CD14-positive monocyte (primary cell): Measurements from ENCODE around the gene KCNJ1. TPM values are rescaled to one million over a fixed set of nuclear protein-coding genes. Genes with fewer than 3 reads are reported as not detected.

Source experiments
- DNase-seq, 3 donors: peaks; one replicate each; pipeline ENCODE4 v3.0.0-alpha.2; 2011 to 2022
- H2AFZ ChIP-seq: 2 replicates; pipeline ENCODE4 v1.6.0; 2012; ENCODE audit warnings: mild to moderate bottlenecking, low read depth, low read length, inconsistent platforms; ENCODE audit not compliant: insufficient read depth, poor library complexity, severe bottlenecking
- H3K27ac ChIP-seq, 2 donors: 1 replicate in 1 of 2; 2 replicates in 1 of 2; pipeline ENCODE4 v1.5.1; 2012 to 2013; ENCODE audit warnings: low read length in 2 of 2, control low read depth in 1 of 2, inconsistent platforms in 1 of 2, low read depth in 1 of 2, mild to moderate bottlenecking in 1 of 2
- H3K27me3 ChIP-seq, 2 donors: one replicate each; pipeline versions ENCODE4 v1.6.0 to v1.6.1; 2011 to 2013; ENCODE audit warnings: low read length in 2 of 2; ENCODE audit not compliant: control insufficient read depth in 2 of 2, insufficient read depth in 2 of 2
- H3K36me3 ChIP-seq, 2 donors: replicated peaks in 1 of 2; 1 replicate in 1 of 2; 2 replicates in 1 of 2; pipeline versions ENCODE4 v1.5.1 to v1.6.1; 2012 to 2013; ENCODE audit warnings: low read length in 2 of 2, control low read depth in 1 of 2, inconsistent platforms in 1 of 2, mild to moderate bottlenecking in 1 of 2; ENCODE audit not compliant: insufficient read depth in 2 of 2, control insufficient read depth in 1 of 2
- H3K4me1 ChIP-seq, 2 donors: 1 replicate in 1 of 2; 2 replicates in 1 of 2; pipeline versions ENCODE4 v1.5.1 to v1.6.1; 2012 to 2013; ENCODE audit warnings: low read length in 2 of 2, control low read depth in 1 of 2, inconsistent platforms in 1 of 2, mild to moderate bottlenecking in 1 of 2, moderate library complexity in 1 of 2; ENCODE audit not compliant: insufficient read depth in 2 of 2, control insufficient read depth in 1 of 2
- H3K4me2 ChIP-seq: replicated peaks from 2 replicates; pipeline ENCODE3; 2012; ENCODE audit warnings: low read length, moderate library complexity, mild to moderate bottlenecking; ENCODE audit not compliant: poor library complexity, severe bottlenecking; ENCODE audit errors: extremely low read depth
- H3K4me3 ChIP-seq, 3 experiments: fragments of 200-600 bp in 1 of 3; sonication (generic) in 1 of 3; replicated peaks in 1 of 3; 1 replicate in 2 of 3; 2 replicates in 1 of 3; pipeline ENCODE4 v1.5.1; 2011 to 2013; ENCODE audit warnings: low read length in 3 of 3, mild to moderate bottlenecking in 3 of 3, control low read depth in 2 of 3, low read depth in 2 of 3, inconsistent platforms in 1 of 3, moderate library complexity in 1 of 3
- H3K79me2 ChIP-seq: 2 replicates; pipeline ENCODE4 v1.6.0; 2012; ENCODE audit warnings: mild to moderate bottlenecking, control low read depth, inconsistent platforms, low read length, moderate library complexity; ENCODE audit not compliant: insufficient read depth
- H3K9ac ChIP-seq: 2 replicates; pipeline ENCODE4 v1.6.0; 2017; ENCODE audit warnings: low read length, mild to moderate bottlenecking; ENCODE audit not compliant: insufficient read depth, poor library complexity, severe bottlenecking
- H3K9me3 ChIP-seq, 2 donors: replicated peaks in 1 of 2; 1 replicate in 1 of 2; 2 replicates in 1 of 2; pipeline versions ENCODE4 v1.5.1 to v1.6.1; 2012 to 2013; ENCODE audit warnings: low read length in 2 of 2, control low read depth in 1 of 2; ENCODE audit not compliant: control insufficient read depth in 1 of 2, insufficient read depth in 1 of 2
- H4K20me1 ChIP-seq: 2 replicates; pipeline ENCODE4 v1.6.0; 2012; ENCODE audit warnings: mild to moderate bottlenecking, low read length, control low read depth, moderate library complexity; ENCODE audit not compliant: insufficient read depth
- H3K27ac Mint-ChIP-seq, 7 donors: one replicate each; pipeline ENCODE4 v1.8.0; 2020; ENCODE audit warnings: mild to moderate bottlenecking in 7 of 7, mixed read lengths in 7 of 7, moderate library complexity in 6 of 7, inconsistent platforms in 2 of 7
- H3K27me3 Mint-ChIP-seq, 3 donors: one replicate each; pipeline ENCODE4 v1.8.0; 2021 to 2022; ENCODE audit warnings: low read depth in 3 of 3, mild to moderate bottlenecking in 3 of 3, mixed read lengths in 3 of 3, moderate library complexity in 3 of 3, inconsistent platforms in 1 of 3
- H3K36me3 Mint-ChIP-seq, 2 donors: one replicate each; pipeline ENCODE4 v1.8.0; 2020; ENCODE audit warnings: mixed read lengths in 2 of 2, inconsistent platforms in 1 of 2, mild to moderate bottlenecking in 1 of 2
- H3K4me1 Mint-ChIP-seq: one replicate; pipeline ENCODE4 v1.8.0; 2020; ENCODE audit warnings: mild to moderate bottlenecking, mixed read lengths
- H3K4me3 Mint-ChIP-seq, 2 donors: one replicate each; pipeline ENCODE4 v1.8.0; 2020; ENCODE audit warnings: mild to moderate bottlenecking in 2 of 2, mixed read lengths in 2 of 2, moderate library complexity in 1 of 2
- H3K9me3 Mint-ChIP-seq, 7 donors: one replicate each; pipeline ENCODE4 v1.8.0; 2020 to 2022; ENCODE audit warnings: mixed read lengths in 7 of 7, mild to moderate bottlenecking in 6 of 7, moderate library complexity in 6 of 7, inconsistent platforms in 2 of 7
- WGBS: methylation state at CpG from one replicate; pipeline ENCODE4 v1.1.5; 2013; ENCODE audit warnings: missing lambda C conversion rate; ENCODE audit not compliant: insufficient coverage; 5-methylcytosine and 5-hydroxymethylcytosine counted together
- intact Hi-C, 2 donors: fragments of 100-400 bp; cut with micrococcal nuclease; formaldehyde crosslinking; loops; one replicate each; pipeline versions ENCODE4 v1.15.0 to v1.15.1; 2023
- polyA plus RNA-seq, 3 donors: library from polyadenylated mRNA; depleted of rRNA in 1 of 3; unstranded in 2 of 3; stranded (reverse) in 1 of 3; fragments of 300-500 nt in 2 of 3; fragments of >200 nt in 1 of 3; fragmentation: Illumina TruSeq in 2 of 3; gene quantifications; 1 replicate in 2 of 3; 2 replicates in 1 of 3; pipeline ENCODE4 v1.2.3, GENCODE V29; 2012 to 2021
- TF ChIP-seq, protein P1 (sequence below): fragments of 200-600 bp; IDR thresholded peaks from one replicate; pipeline ENCODE4 v1.8.0; 2022; ENCODE audit warnings: antibody characterized with exemption, mild to moderate bottlenecking

KCNJ1 gene
- polyA plus RNA-seq, 3 donors = 0.12 to 0.47 TPM; not detected in 1

DNA sequence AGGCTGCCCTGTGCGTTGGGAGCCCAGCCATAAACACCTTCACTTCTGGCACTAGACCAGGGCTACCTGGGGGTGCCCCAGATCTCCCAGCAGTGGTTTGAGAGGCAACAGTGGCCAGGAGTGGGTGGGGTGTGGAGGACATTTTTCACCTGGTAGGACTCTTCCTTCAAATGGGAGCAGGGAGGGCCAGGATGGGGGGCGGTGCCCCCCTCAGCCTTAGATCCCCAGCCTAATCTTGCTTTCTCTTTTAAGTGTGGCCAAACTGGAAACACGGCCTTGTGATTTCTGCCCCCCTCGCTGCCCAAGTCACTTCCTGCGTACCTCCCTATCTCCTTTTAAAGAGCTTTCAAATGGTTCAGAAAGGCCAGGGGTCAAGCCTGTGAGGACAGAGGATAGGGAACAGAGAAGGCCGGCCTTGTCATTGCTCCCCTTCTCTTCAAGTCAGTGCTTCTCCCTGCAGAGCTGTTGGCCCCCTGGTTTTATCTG is 24.9 kb upstream of the KCNJ1 start:
- Mint-ChIP-seq H3K9me3 (peaks cover 0 to 11% (median 0%) of the 10 kb centered on the region in 7 donors), H3K27me3 (peaks cover 32 to 50% (median 49%) of the 10 kb centered on the region in 3 donors), H3K36me3 (peaks cover 0 to 2% of the 10 kb centered on the region in 2 donors), H3K4me3 (peak overlapping the region; percentile 77 to 95), H3K27ac (peak overlapping the region in 1 of 7 donors; percentile 48), H3K4me1 (peaks cover 23% of the 10 kb centered on the region)
- DNase-seq = no peak
- 40% methylated on average over 1 of the region's 6 CpGs for WGBS
- H3K9ac ChIP-seq = no peak overlapping the region
- H3K27ac ChIP-seq = no peak overlapping the region
- no peaks in the 10 kb centered on the region for H3K79me2 ChIP-seq
- H4K20me1 ChIP-seq = no peaks in the 10 kb centered on the region
- H3K27me3 ChIP-seq = peaks cover 23 to 42% of the 10 kb centered on the region in 2 donors
- peaks cover 0 to 4% of the 10 kb centered on the region in 2 donors for H3K9me3 ChIP-seq
- no peak overlapping the region for H2AFZ ChIP-seq
- H3K4me3 ChIP-seq = no peak overlapping the region
- no peak overlapping the region for H3K4me2 ChIP-seq
- no peaks in the 10 kb centered on the region for H3K36me3 ChIP-seq
- TF ChIP-seq, protein P1, sequence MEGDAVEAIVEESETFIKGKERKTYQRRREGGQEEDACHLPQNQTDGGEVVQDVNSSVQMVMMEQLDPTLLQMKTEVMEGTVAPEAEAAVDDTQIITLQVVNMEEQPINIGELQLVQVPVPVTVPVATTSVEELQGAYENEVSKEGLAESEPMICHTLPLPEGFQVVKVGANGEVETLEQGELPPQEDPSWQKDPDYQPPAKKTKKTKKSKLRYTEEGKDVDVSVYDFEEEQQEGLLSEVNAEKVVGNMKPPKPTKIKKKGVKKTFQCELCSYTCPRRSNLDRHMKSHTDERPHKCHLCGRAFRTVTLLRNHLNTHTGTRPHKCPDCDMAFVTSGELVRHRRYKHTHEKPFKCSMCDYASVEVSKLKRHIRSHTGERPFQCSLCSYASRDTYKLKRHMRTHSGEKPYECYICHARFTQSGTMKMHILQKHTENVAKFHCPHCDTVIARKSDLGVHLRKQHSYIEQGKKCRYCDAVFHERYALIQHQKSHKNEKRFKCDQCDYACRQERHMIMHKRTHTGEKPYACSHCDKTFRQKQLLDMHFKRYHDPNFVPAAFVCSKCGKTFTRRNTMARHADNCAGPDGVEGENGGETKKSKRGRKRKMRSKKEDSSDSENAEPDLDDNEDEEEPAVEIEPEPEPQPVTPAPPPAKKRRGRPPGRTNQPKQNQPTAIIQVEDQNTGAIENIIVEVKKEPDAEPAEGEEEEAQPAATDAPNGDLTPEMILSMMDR = no peak
- H3K4me1 ChIP-seq = peaks cover 14 to 17% of the 10 kb centered on the region in 2 donors
- intact Hi-C loops = no loop called here

DNA sequence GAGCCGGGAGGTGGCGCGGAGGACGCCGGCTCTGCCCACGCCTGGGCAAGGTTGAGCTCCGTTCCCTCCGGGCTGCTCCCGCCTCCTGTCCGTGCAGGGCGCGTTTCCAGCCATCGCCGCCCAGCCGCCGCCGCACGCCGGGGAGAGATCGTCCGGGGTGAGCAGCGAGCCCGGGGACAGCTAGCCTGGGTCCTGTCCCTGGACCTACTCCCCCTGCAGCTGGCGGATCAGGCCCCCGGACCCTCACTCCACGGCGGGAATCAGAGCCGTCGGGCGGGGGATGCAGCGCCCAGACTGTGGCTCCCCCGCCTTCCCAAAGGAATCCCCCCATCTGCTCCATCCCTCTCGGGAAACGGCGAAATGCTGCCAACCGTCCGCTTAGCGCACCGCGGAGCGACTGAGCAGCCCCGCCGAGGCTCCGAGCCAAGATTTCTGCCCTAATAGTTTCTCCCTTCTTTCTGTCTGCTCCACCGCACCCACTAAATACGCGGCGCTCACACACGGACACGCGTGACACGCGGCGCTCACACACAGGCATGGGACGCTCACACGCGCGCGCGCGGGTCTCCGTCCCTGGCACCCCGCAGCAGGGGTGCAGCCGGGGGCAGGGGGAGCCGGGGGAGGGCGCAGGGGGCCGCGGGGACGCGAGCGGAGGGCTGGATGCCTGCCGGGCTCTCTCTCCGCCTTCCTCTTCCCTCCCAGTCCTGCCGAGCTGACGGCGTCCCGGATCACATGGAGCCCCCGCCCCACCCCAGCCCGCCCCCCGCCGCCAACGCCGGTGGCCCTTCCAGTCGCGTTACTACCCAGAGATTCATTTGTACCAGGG is 23.7 kb upstream of the KCNJ1 start, which contains the start of gene KCNJ5:
Gene KCNJ5 (plus strand): TSS at position 814 of the 826 bp plus-strand sequence. CDS start 19,918 bp downstream, outside the sequence.
- peaks cover 21 to 23% of the 10 kb centered on the region in 2 donors for H3K4me1 ChIP-seq
- Mint-ChIP-seq H3K27me3 (peaks cover 32 to 50% (median 49%) of the 10 kb centered on the region in 3 donors), H3K36me3 (peaks cover 0 to 2% of the 10 kb centered on the region in 2 donors), H3K4me1 (peaks cover 31% of the 10 kb centered on the region), H3K27ac (peak within 1 kb of the TSS in 2 of 7 donors; percentile 48 to 70), H3K4me3 (peak within 1 kb of the TSS; percentile 77 to 95), H3K9me3 (peaks cover 0 to 11% (median 0%) of the 10 kb centered on the region in 7 donors)
- peak within 1 kb of the TSS; percentile 82 for H3K4me2 ChIP-seq
- no peak for DNase-seq
- H3K4me3 ChIP-seq = peak within 1 kb of the TSS; percentile 11 to 70 (median 38)
- peak within 1 kb of the TSS; percentile 70 for H2AFZ ChIP-seq
- no peaks in the 10 kb centered on the region for H3K79me2 ChIP-seq
- H3K27ac ChIP-seq = no peak within 1 kb of the TSS
- peaks cover 0 to 4% of the 10 kb centered on the region in 2 donors for H3K9me3 ChIP-seq
- no peaks in the 10 kb centered on the region for H3K36me3 ChIP-seq
- peaks cover 23 to 42% of the 10 kb centered on the region in 2 donors for H3K27me3 ChIP-seq
- intact Hi-C loops = no loop called here
- no peaks in the 10 kb centered on the region for H4K20me1 ChIP-seq
- 1% methylated on average over 61 of the region's 85 CpGs for WGBS
- TF ChIP-seq, protein P1 = no peak
- peak within 1 kb of the TSS; percentile 51 for H3K9ac ChIP-seq
